Erythroblast (primary cell): Measurements from ENCODE around the gene ACVR2B.
A peak's percentile ranks its signal among the peaks of the same experiment; 100 is the strongest.

ENCODE experiments used
- DNase-seq, 2 experiments: peaks; one replicate each; lab custom pipeline; 2025; lab: John Stamatoyannopoulos, UW
- GATA1 ChIP-seq: IDR thresholded peaks from 2 replicates; pipeline ENCODE4 v1.6.1; 2011; ENCODE audit warnings: low read depth, mild to moderate bottlenecking, control low read depth, low read length, moderate library complexity
- POLR2A ChIP-seq: IDR thresholded peaks from 2 replicates; pipeline ENCODE4 v1.6.1; 2011; ENCODE audit warnings: mild to moderate bottlenecking, low read length

ACVR2B gene

DNA sequence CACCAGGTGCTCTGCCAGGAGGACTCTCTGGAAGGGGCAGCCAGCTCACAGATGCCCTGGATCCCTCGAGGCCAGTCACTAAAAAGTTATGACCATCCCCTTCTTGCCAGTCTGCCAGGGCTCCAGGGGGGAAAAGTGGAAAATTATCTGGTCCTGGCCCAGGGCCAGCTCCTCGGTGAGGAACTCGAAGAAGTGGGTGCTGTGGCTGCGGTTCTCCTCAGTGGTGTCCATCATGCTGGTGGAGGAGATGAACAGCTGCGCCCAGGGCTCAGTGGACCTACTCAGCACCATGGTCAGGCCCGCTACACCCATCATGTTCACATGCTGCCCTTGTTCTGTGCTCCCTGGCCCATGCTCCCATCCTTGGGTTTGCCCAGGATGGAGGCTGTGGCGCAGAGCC, 61.7 kb downstream of the ACVR2B start:
- TF ChIP-seq GATA1 (no peak), POLR2A (no peak)

DNA sequence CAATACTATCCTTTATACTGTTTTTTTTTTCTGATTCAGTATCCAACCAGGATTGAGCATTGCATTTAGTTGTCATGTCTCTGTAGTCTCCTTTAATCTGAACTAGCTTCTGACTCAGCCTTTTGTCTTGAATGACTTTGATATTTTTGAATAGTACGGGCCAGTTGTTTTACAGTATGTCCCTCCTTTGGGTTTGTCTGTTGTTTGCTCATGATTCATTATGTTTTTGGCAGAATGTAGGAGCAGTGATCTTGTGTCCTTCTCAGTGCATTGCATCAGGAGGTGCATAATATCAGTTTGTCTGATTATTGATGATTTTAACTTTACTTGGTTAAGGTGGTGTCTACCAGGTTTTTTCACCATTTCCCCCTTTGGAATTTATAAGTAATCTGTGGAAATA, 63.0 kb downstream of the ACVR2B start:
- DNase-seq, result no peak
- TF ChIP-seq POLR2A (no peak), GATA1 (no peak)

More for the DNA sequence above, 61.7 kb downstream of the ACVR2B start:
- no peak for DNase-seq

DNA sequence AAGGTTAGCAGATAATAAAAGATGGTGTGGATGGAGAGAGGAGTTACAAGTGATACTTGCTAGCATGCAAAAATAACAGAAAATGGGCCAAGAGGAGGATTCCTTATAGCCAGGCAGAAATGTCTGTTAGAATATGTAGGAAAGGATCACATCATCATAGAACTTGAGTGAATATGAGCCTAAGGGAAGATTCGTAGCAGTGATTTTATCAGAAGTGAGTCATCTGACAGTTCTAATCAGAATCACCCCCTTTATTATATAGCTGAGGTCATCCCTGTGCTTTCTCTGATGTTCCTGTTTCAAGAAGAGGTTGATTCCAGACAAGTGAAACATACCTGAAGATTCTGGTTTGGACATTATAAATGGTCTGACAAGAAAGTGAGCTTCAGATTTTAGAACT, 65.3 kb downstream of the ACVR2B start:
- DNase-seq, result no peak
- TF ChIP-seq GATA1 (no peak), POLR2A (no peak)

DNA sequence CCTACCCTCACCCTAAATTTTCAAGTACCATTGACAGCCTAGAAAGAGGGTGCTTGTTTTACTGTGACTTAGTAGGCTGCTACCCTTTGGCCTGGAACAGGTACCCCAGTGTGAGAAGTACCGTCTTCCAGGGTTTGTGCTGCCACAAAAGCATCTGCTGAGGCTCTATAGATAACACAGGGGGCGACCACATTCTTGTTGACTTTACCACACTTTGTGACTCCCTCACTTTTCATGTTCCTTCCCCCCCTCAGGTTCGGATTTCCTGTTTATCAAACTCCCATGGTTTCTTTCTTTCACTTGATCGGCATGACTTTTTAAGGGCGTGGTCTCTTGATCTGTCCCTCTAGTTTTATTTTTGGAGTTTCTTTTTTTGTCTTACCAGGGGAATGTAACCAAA, 66.0 kb downstream of the ACVR2B start:
- no peak for DNase-seq
- TF ChIP-seq GATA1 (no peak), POLR2A (no peak)

DNA sequence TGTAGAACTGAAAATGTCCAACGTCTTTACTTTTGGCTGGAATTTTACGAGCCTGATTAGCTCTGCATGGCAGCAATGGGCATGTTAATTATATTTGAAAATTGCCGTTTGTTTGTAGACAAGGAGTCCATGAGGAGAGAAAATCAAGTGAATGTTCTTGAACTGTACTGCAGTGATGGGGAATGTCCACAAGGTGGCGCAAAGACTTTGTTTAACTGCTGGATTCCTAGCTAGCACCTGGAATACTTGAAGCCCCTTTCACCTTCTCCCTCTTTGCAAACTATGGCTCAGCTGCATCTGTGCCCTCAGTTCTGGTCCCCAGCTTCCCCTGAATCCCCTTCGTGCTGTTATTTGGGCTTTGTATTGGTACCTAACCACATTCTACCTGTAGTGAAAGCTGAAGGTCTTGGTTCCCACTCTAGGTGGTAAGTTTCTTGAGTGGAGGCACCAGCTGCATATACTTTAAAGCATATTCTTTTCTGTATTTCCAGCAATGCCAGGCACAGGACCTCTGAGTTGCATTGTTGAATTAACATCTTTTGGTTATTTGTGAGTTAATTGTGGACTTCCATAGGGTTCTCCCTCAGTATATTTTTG, 67.8 kb downstream of the ACVR2B start:
- DNase-seq, result peak; percentile 68 to 83
- TF ChIP-seq GATA1 (no peak), POLR2A (no peak)

DNA sequence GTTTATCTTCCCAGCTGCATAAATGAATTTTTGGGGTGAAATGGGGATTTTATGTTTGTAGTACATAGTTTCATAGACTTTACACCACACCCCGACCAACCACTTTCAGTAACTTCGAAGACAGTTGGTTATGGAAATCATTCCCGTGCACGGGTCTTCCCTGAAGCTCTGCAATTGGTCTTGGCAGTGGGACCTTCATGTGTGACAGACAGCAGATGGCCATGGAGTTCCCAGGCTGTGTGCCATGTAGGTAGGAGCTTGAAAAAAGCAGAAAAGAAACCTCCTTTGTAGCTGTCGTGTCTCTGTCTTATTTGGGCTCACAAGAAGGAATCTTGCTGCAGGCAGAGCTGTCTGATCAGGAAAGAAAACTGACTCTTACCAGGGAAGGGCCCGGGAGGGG, 68.3 kb downstream of the ACVR2B start:
- TF ChIP-seq POLR2A (no peak), GATA1 (no peak)
- no peak for DNase-seq

DNA sequence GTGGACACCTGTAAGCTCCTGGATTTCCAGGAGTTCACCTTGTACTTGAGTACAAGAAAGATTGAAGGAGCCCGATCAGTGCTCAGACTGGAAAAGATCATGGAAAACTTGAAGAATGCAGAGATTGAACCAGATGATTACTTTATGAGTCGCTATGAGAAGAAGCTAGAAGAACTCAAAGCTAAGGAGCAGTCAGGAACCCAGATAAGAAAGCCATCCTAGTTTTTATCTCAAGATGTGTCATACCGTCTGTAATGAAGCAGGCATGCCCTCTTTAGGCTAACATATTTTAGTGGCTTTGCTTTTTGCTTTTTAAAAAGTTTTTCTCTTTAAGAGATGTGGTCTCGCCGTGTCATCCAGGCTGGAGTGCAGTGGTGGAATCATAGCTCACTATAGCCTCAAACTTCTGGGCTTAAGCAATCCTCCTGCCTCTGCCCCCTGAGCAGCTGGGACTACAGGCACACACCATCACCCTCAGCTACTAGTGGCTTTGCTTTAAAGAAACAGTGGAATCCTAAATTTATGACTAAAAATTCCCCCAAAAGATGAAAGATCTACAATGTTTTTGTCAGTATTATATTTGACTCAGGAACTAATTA, 70.5 kb downstream of the ACVR2B start:
- DNase-seq, result no peak
- no peak for TF ChIP-seq POLR2A
- TF ChIP-seq GATA1, result no peak

DNA sequence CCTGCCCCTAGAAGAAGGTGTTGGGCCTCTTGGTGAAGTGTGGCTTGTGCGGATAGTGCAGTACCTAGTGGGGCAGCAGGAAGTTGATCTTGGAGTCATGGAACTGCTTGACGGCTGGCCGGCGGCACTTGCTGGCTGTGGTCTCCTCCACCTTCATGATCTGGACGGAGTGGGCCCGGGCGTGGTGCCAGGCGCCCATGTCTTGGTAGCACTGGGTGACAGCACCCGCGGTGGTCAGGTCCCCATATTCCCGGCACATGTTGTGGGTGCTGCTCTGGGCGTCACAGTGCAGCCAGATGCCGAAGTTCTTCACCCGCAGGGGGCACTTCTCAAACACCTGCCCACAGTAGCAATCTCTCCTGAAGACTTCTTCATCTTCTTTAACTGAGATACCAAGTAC, 73.1 kb downstream of the ACVR2B start:
- no peak for DNase-seq

DNA sequence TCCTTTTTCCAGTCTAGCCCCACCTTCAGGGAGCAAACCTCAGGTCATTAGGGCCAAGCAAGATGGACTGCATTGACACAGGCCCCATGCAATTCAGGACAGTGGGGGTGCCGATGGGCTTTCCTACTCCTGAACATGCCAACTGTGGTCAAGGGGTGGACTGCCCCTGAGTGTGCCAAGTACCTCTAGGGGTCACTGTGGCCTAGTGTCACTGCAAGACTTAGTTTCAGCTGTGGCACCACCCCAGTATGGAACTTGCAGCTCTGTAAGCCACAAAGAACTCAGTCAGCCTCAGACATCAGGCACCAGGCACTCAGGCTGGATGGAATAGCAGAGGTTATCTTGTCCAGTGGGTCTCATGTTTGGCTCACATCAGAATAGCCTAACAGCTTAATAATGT, 74.8 kb downstream of the ACVR2B start:
- TF ChIP-seq POLR2A (no peak), GATA1 (no peak)
- peak; percentile 13 to 43 for DNase-seq

More for the DNA sequence above, 73.1 kb downstream of the ACVR2B start:
- no peak for TF ChIP-seq GATA1
- no peak for TF ChIP-seq POLR2A

DNA sequence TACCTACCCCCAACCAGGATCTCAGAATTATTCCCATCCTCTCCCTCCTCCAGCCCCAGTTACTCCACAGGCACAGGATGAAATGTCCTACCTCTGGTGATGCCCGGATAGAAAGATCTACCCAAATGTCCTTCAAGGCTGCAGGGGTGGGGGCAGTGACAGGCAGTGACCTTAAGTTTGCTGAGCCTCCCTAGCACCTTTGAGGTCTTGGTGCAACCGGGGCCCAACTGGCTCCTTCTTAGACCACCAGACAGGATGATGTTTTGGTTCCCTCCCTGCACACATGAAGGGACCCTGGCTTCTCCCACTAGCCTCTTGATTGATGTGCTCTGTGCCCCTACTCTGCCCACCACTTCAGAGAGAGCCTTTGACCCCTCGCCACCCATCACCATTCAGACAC, 78.8 kb downstream of the ACVR2B start:
- no peak for DNase-seq
- TF ChIP-seq POLR2A (no peak), GATA1 (no peak)

DNA sequence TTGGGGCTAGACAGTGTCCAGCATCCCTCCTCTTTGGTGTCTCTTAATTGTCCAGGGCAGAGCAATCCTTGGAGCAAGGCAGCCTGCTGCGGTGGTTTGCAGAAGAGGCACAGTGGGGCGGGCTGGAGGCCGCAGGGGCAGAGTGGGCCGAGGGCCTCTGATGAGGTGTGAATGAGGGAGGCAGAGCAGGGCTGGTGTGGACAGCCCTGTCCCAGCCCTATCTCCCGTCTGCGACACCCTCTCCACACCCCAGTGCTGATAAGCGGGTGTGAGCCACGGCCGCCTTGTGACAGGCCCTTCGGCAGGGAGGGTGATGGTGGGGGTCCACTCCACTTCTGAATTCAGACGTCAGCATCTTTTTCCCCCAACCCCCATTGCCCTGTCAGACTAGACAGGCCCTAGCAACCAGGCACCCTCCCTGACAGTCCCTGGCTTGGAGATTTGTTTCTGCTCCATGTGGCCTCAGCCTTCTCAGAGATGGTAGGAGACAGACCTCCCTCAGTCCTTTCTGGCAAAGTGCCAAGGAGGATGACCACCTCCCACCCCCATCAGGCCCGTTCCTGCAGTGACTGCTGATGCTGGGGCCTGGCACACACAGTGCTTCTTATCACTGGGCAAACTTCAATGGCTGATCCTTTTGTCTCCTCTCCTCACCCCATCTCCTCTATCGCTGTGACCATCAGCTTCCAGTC, 79.7 kb downstream of the ACVR2B start:
- DNase-seq, result peak; percentile 35 to 69
- TF ChIP-seq GATA1 (no peak), POLR2A (no peak)

DNA sequence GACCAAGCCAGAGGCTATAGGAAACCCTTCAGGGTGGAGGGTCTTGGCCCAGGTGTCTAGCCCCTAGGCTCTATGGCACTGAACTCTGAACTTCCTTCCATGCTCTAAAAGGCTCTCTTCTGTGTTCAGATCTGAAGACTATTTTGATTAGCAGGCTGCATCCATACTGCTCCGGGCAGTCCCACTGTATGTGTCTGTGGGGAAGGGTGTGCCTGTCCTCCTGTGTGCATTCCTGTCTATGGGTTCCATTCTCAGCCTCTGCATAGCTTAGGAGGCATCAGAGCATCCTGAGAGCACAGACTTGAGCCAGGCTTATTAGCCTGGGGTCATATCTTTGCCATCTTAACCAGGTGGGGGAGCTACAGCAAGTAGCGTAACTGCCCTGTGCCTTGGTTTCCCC, 80.5 kb downstream of the ACVR2B start:
- TF ChIP-seq GATA1, result no peak
- TF ChIP-seq POLR2A, result no peak
- DNase-seq, result no peak

DNA sequence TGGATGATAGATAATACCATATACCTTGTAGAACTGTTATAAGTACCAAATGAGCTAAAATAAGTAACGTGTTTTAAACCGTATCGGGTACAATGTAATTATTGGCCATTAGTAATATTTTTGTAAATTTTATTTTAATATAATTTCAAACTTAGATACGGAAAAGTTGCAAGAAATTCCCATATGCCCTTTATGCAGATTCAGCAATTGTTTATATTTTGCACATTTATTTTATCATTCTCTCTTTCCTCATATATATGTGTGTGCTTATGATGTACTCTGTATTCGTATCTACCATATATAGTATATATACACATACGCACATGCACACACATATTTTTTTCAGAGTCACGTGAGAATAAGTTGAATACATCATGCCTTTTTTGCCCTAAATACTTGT, 80.9 kb downstream of the ACVR2B start:
- no peak for DNase-seq
- TF ChIP-seq GATA1 (no peak), POLR2A (no peak)

DNA sequence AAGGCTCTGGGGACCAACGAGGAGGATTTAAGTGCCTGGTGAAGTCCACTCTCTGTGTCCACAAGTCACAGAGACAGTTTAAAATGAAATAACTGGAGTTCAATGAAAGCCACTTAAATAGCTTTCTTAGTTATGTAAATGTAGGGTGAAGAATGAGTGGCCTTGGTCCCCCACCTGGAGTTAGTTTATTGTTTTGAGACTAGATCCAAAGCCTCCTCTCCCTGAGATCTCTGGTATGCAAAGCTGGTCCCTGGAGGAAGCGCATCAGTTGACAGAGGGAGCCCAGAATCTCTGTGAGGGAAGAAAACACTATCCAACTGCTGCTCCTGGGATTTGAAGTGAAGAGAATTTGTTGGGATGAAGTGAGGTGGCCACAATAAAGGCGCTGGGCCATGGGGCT, 83.0 kb downstream of the ACVR2B start:
- no peak for TF ChIP-seq GATA1
- TF ChIP-seq POLR2A, result no peak
- no peak for DNase-seq

DNA sequence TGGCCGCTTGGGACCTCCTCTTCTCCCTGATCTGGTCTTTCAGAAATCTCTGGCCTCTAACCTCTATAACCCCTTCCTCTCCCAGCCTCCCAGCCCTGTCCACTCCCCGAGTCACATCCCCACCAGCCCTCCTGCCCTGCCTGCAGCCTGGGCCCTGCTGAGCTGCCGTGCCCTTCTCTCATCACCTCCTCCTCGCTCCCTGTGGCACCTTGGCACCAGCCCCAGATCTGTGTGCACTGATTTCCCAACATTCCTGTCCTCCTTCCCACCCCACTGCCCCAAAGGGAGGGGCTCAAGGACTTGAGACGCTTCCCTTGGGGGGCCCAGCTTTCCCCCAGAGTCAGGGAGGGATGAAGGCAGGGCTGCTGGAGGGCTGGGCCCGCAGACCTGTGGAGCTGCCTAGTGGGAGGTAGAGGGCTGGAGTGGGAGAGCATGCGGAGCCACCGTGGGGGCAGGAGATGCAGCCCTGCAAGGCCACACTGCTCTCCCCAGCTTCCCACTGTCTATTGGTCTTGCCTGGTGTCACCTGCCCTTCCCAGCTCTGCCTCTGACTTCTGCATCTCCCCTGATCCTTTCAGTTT, 85.2 kb downstream of the ACVR2B start:
- TF ChIP-seq GATA1 (no peak), POLR2A (no peak)
- DNase-seq, result no peak
